Esophagus squamous epithelium (tissue), 5 donors: ENCODE measurements around the gene IRX2. TPM values are rescaled to one million over a fixed set of nuclear protein-coding genes. Genes with fewer than 3 reads are reported as not detected.

Source experiments
- DNase-seq: peaks from one replicate; lab custom pipeline; 2025; lab: John Stamatoyannopoulos, UW
- H3K27ac ChIP-seq, 4 donors: fragments of 200-600 bp; sonication (generic); one replicate each; pipeline ENCODE4 v1.5.1; 2016 to 2019; ENCODE audit warnings: mild to moderate bottlenecking in 1 of 4
- H3K27me3 ChIP-seq, 4 donors: fragments of 200-600 bp; sonication (generic); 1 replicate in 3 of 4; 2 replicates in 1 of 4; pipeline versions ENCODE4 v1.5.1 to v1.6.0; 2017 to 2021; ENCODE audit warnings: antibody characterized with exemption in 1 of 4
- H3K36me3 ChIP-seq, 3 donors: fragments of 200-600 bp; sonication (generic); one replicate each; pipeline ENCODE4 v1.5.1; 2016 to 2019
- H3K4me1 ChIP-seq, 3 donors: fragments of 200-600 bp; sonication (generic); one replicate each; pipeline ENCODE4 v1.5.1; 2017 to 2019
- H3K4me3 ChIP-seq, 4 donors: fragments of 200-600 bp; sonication (generic); 1 replicate in 3 of 4; 2 replicates in 1 of 4; pipeline ENCODE4 v1.5.1; 2016 to 2019; ENCODE audit warnings: mild to moderate bottlenecking in 2 of 4, moderate library complexity in 1 of 4
- H3K9me3 ChIP-seq, 3 donors: fragments of 200-600 bp; sonication (generic); one replicate each; pipeline ENCODE4 v1.5.1; 2016 to 2019
- CTCF ChIP-seq, 6 experiments: fragments of 450-650 bp in 4 of 6; fragments of 200-600 bp in 2 of 6; sonication (generic) in 2 of 6; IDR thresholded peaks; one replicate each; pipeline ENCODE4 v1.5.1; 2016 to 2019; ENCODE audit warnings: antibody characterized with exemption in 6 of 6, mild to moderate bottlenecking in 4 of 6, moderate library complexity in 4 of 6
- POLR2A ChIP-seq, 4 donors: fragments of 450-650 bp; IDR thresholded peaks; one replicate each; pipeline ENCODE4 v1.6.1; 2017; ENCODE audit warnings: antibody characterized with exemption in 4 of 4, mild to moderate bottlenecking in 4 of 4, moderate library complexity in 3 of 4
- WGBS, 2 donors: methylation state at CpG; one replicate each; pipeline ENCODE4 v1.1.5; 2018; 5-methylcytosine and 5-hydroxymethylcytosine counted together
- intact Hi-C: fragments of 100-400 bp; cut with DNase I; formaldehyde crosslinking; loops from one replicate; pipeline ENCODE4 v1.15.0; 2022
- total RNA-seq, 4 donors: library from RNA; depleted of rRNA; stranded (reverse); fragments of >200 nt; gene quantifications; one replicate each; pipeline ENCODE4 v1.1.0, GENCODE V29; 2016
- donor health status: DM: yes; HTN: yes; CAD: no.

IRX2 gene
- total RNA-seq, 4 donors from 2014 or later: 5.0 to 7.6 (median 6.0) TPM

- no peak overlapping the region for H3K4me3 ChIP-seq
- intact Hi-C loops: no loop called here
- H3K36me3 ChIP-seq: no peaks in the 10 kb centered on the region
- TF ChIP-seq CTCF (IDR thresholded peaks at IDR 0.05) (no peak), POLR2A (IDR thresholded peaks at IDR 0.05) (no peak)
- no peak overlapping the region for H3K27ac ChIP-seq
- peaks cover 0 to 19% (median 0%) of the 10 kb centered on the region in 4 donors for H3K27me3 ChIP-seq
- DNase-seq: no peak
- no peaks in the 10 kb centered on the region for H3K9me3 ChIP-seq
- H3K4me1 ChIP-seq: no peaks in the 10 kb centered on the region
- 81 to 84% methylated on average over 7 to 8 of the region's 10 CpGs for WGBS, 2 donors
Measured at GRCh38 chr5:2708751-2709150, 42.7 kb downstream of the IRX2 start.

- H3K4me3 ChIP-seq: no peak overlapping the region
- no peak overlapping the region for H3K27ac ChIP-seq
- H3K36me3 ChIP-seq: no peaks in the 10 kb centered on the region
- WGBS, 2 donors: 72 to 90% methylated on average over 14 of the region's 15 CpGs
- no peak for DNase-seq
- H3K27me3 ChIP-seq: peaks cover 0 to 19% (median 0%) of the 10 kb centered on the region in 4 donors
- H3K4me1 ChIP-seq: no peaks in the 10 kb centered on the region
- intact Hi-C loops: no loop called here
- no peaks in the 10 kb centered on the region for H3K9me3 ChIP-seq
- TF ChIP-seq CTCF (IDR thresholded peaks at IDR 0.05) (no peak), POLR2A (IDR thresholded peaks at IDR 0.05) (no peak)
Measured at GRCh38 chr5:2708132-2708531, 43.3 kb downstream of the IRX2 start.

GRCh38 chr5:2705861-2706260 is 45.6 kb downstream of the IRX2 start:
- H3K27me3 ChIP-seq: peaks cover 0 to 24% (median 0%) of the 10 kb centered on the region in 4 donors
- H3K27ac ChIP-seq: no peak overlapping the region
- no peak for DNase-seq
- H3K9me3 ChIP-seq: no peaks in the 10 kb centered on the region
- H3K4me3 ChIP-seq: no peak overlapping the region
- 69 to 77% methylated on average over 7 to 10 of the region's 10 CpGs for WGBS, 2 donors
- H3K36me3 ChIP-seq: no peaks in the 10 kb centered on the region
- TF ChIP-seq POLR2A (IDR thresholded peaks at IDR 0.05): no peak
- intact Hi-C loops: no loop called here
- H3K4me1 ChIP-seq: no peaks in the 10 kb centered on the region

GRCh38 chr5:2704806-2705645 is 46.5 kb downstream of the IRX2 start:
- intact Hi-C loops: no loop called here
- Histone ChIP-seq H3K27me3 (peaks cover 0 to 24% (median 0%) of the 10 kb centered on the region in 4 donors), H3K4me1 (no peaks in the 10 kb centered on the region), H3K27ac (no peak overlapping the region), H3K9me3 (no peaks in the 10 kb centered on the region), H3K4me3 (no peak overlapping the region), H3K36me3 (no peaks in the 10 kb centered on the region)
- no peak for DNase-seq
- TF ChIP-seq CTCF (IDR thresholded peaks at IDR 0.05) (no peak), POLR2A (IDR thresholded peaks at IDR 0.05) (no peak)
- 72 to 75% methylated on average over 2 to 8 of the region's 16 CpGs for WGBS, 2 donors

- TF ChIP-seq CTCF (IDR thresholded peaks at IDR 0.05) (no peak), POLR2A (IDR thresholded peaks at IDR 0.05) (no peak)
- Histone ChIP-seq H3K36me3 (no peaks in the 10 kb centered on the region), H3K4me1 (no peaks in the 10 kb centered on the region), H3K27me3 (peaks cover 0 to 24% (median 0%) of the 10 kb centered on the region in 4 donors), H3K9me3 (no peaks in the 10 kb centered on the region), H3K27ac (no peak overlapping the region), H3K4me3 (no peak overlapping the region)
- intact Hi-C loops: no loop called here
- no peak for DNase-seq
- 83 to 87% methylated on average over 18 of the region's 18 CpGs for WGBS, 2 donors
Measured at GRCh38 chr5:2704111-2704510, 47.4 kb downstream of the IRX2 start.
